ENCODE measurements around the gene SPCS2. TPM values are rescaled to one million over a fixed set of nuclear protein-coding genes. Genes with fewer than 3 reads are reported as not detected.

Gene SPCS2
- total RNA-seq, 1 experiment from 2014 or later = 116 TPM

DNA sequence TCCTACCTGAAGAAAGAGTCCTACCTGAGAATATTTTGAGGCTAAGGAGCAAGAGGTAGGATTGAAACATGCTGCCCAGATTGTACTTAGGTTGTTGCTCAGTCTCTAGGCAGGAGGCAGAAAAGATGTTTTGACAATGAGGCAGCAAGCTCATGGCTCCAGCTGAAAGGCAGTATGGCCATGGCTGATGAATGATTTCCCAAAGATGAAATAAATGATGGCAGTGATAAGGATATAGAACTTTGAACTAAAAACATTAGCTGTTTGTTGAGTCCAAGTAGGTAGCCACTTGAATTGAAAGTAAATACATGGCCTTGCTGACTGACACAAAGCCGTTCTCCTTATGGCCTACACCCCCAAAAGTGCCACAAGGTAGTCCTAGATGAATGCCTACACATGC, 32.8 kb downstream of the SPCS2 start:
- Mint-ChIP-seq H3K4me3 (no peak overlapping the region), H3K9me3 (no peaks in the 10 kb centered on the region), H3K36me3 (peaks cover 5% of the 10 kb centered on the region; the same call in 1 of the 2 replicates), H3K4me1 (no peaks in the 10 kb centered on the region), H3K27ac (no peak overlapping the region), H3K27me3 (ENCODE audit: low read depth) (peaks cover 2% of the 10 kb centered on the region; the same call in 1 of the 2 replicates)
- ATAC-seq (no peak), DNase-seq (ENCODE audit: low spot score) (no peak)
- ChIA-PET POLR2A (no interaction called here), CTCF (interaction anchor here (1.3 kb wide), 1 partner anchor 41 kb away, joined by 4 read pairs; no protein-coding TSS in a partner anchor)
- TF ChIP-seq, protein P1, sequence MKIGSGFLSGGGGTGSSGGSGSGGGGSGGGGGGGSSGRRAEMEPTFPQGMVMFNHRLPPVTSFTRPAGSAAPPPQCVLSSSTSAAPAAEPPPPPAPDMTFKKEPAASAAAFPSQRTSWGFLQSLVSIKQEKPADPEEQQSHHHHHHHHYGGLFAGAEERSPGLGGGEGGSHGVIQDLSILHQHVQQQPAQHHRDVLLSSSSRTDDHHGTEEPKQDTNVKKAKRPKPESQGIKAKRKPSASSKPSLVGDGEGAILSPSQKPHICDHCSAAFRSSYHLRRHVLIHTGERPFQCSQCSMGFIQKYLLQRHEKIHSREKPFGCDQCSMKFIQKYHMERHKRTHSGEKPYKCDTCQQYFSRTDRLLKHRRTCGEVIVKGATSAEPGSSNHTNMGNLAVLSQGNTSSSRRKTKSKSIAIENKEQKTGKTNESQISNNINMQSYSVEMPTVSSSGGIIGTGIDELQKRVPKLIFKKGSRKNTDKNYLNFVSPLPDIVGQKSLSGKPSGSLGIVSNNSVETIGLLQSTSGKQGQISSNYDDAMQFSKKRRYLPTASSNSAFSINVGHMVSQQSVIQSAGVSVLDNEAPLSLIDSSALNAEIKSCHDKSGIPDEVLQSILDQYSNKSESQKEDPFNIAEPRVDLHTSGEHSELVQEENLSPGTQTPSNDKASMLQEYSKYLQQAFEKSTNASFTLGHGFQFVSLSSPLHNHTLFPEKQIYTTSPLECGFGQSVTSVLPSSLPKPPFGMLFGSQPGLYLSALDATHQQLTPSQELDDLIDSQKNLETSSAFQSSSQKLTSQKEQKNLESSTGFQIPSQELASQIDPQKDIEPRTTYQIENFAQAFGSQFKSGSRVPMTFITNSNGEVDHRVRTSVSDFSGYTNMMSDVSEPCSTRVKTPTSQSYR (CRISPR knock-in tag; IDR thresholded peaks at IDR 0.05) = no peak
- TF ChIP-seq IRF2 (CRISPR knock-in tag; IDR thresholded peaks at IDR 0.05; ENCODE audit: borderline replicate concordance, low read depth) (no peak), NFATC4 (CRISPR knock-in tag; IDR thresholded peaks at IDR 0.05) (no peak), GRHL2 (CRISPR knock-in tag; IDR thresholded peaks at IDR 0.05; ENCODE audit: insufficient replicate concordance, severe bottlenecking) (no peak), ZNF138 (CRISPR knock-in tag; conservative IDR thresholded peaks at IDR 0.05) (no peak), ELF4 (CRISPR knock-in tag; IDR thresholded peaks at IDR 0.05; ENCODE audit: low read depth) (no peak), ZNF232 (CRISPR knock-in tag; IDR thresholded peaks at IDR 0.05) (no peak), ZNF416 (CRISPR knock-in tag; IDR thresholded peaks at IDR 0.05) (no peak)
- TF ChIP-seq, protein P2, sequence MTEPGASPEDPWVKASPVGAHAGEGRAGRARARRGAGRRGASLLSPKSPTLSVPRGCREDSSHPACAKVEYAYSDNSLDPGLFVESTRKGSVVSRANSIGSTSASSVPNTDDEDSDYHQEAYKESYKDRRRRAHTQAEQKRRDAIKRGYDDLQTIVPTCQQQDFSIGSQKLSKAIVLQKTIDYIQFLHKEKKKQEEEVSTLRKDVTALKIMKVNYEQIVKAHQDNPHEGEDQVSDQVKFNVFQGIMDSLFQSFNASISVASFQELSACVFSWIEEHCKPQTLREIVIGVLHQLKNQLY (CRISPR knock-in tag; IDR thresholded peaks at IDR 0.05) = no peak
- TF ChIP-seq, protein P3, sequence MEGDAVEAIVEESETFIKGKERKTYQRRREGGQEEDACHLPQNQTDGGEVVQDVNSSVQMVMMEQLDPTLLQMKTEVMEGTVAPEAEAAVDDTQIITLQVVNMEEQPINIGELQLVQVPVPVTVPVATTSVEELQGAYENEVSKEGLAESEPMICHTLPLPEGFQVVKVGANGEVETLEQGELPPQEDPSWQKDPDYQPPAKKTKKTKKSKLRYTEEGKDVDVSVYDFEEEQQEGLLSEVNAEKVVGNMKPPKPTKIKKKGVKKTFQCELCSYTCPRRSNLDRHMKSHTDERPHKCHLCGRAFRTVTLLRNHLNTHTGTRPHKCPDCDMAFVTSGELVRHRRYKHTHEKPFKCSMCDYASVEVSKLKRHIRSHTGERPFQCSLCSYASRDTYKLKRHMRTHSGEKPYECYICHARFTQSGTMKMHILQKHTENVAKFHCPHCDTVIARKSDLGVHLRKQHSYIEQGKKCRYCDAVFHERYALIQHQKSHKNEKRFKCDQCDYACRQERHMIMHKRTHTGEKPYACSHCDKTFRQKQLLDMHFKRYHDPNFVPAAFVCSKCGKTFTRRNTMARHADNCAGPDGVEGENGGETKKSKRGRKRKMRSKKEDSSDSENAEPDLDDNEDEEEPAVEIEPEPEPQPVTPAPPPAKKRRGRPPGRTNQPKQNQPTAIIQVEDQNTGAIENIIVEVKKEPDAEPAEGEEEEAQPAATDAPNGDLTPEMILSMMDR (IDR thresholded peaks at IDR 0.05) = no peak

DNA sequence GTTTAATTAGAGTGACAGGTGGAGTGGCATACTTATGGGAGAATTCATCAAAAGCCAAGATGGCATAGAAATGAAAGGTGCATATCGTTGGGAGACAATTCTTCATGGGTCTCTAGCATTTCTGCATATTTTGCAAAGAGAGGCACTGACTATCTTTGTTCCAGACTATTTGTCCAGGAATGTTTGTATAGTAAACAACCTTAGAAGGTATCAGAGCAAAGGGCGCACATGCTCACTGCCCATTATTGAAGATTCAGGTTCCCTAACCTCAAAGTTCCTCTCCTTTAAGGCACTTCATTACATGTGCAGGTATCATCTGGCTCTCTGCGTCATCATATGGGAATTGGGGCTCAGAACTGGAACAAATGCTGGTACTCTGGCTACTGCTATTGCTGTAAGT, 35.0 kb downstream of the SPCS2 start:
- Mint-ChIP-seq H3K27ac (no peak overlapping the region), H3K36me3 (no peaks in the 10 kb centered on the region), H3K27me3 (ENCODE audit: low read depth) (peaks cover 2% of the 10 kb centered on the region; the same call in 1 of the 2 replicates), H3K4me1 (no peaks in the 10 kb centered on the region), H3K4me3 (no peak overlapping the region), H3K9me3 (no peaks in the 10 kb centered on the region)
- DNase-seq (ENCODE audit: low spot score) = no peak
- ChIA-PET POLR2A (interaction anchor here (1.3 kb wide), 1 partner anchor 12 kb away, joined by 3 read pairs; no protein-coding TSS in a partner anchor), CTCF (no interaction called here)
- no peak for ATAC-seq
- TF ChIP-seq, protein P4, sequence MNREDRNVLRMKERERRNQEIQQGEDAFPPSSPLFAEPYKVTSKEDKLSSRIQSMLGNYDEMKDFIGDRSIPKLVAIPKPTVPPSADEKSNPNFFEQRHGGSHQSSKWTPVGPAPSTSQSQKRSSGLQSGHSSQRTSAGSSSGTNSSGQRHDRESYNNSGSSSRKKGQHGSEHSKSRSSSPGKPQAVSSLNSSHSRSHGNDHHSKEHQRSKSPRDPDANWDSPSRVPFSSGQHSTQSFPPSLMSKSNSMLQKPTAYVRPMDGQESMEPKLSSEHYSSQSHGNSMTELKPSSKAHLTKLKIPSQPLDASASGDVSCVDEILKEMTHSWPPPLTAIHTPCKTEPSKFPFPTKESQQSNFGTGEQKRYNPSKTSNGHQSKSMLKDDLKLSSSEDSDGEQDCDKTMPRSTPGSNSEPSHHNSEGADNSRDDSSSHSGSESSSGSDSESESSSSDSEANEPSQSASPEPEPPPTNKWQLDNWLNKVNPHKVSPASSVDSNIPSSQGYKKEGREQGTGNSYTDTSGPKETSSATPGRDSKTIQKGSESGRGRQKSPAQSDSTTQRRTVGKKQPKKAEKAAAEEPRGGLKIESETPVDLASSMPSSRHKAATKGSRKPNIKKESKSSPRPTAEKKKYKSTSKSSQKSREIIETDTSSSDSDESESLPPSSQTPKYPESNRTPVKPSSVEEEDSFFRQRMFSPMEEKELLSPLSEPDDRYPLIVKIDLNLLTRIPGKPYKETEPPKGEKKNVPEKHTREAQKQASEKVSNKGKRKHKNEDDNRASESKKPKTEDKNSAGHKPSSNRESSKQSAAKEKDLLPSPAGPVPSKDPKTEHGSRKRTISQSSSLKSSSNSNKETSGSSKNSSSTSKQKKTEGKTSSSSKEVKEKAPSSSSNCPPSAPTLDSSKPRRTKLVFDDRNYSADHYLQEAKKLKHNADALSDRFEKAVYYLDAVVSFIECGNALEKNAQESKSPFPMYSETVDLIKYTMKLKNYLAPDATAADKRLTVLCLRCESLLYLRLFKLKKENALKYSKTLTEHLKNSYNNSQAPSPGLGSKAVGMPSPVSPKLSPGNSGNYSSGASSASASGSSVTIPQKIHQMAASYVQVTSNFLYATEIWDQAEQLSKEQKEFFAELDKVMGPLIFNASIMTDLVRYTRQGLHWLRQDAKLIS (CRISPR knock-in tag; IDR thresholded peaks at IDR 0.05; ENCODE audit: borderline replicate concordance) = no peak
- TF ChIP-seq, protein P2 (CRISPR knock-in tag; IDR thresholded peaks at IDR 0.05) = no peak
- TF ChIP-seq NR2C2 (CRISPR knock-in tag; IDR thresholded peaks at IDR 0.05) = no peak
- no peak for TF ChIP-seq SMAD3 (CRISPR knock-in tag; IDR thresholded peaks at IDR 0.05; ENCODE audit: borderline replicate concordance)
- TF ChIP-seq, protein P5, sequence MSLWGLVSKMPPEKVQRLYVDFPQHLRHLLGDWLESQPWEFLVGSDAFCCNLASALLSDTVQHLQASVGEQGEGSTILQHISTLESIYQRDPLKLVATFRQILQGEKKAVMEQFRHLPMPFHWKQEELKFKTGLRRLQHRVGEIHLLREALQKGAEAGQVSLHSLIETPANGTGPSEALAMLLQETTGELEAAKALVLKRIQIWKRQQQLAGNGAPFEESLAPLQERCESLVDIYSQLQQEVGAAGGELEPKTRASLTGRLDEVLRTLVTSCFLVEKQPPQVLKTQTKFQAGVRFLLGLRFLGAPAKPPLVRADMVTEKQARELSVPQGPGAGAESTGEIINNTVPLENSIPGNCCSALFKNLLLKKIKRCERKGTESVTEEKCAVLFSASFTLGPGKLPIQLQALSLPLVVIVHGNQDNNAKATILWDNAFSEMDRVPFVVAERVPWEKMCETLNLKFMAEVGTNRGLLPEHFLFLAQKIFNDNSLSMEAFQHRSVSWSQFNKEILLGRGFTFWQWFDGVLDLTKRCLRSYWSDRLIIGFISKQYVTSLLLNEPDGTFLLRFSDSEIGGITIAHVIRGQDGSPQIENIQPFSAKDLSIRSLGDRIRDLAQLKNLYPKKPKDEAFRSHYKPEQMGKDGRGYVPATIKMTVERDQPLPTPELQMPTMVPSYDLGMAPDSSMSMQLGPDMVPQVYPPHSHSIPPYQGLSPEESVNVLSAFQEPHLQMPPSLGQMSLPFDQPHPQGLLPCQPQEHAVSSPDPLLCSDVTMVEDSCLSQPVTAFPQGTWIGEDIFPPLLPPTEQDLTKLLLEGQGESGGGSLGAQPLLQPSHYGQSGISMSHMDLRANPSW (CRISPR knock-in tag; conservative IDR thresholded peaks at IDR 0.05; ENCODE audit: low read depth) = no peak
- TF ChIP-seq, protein P6, sequence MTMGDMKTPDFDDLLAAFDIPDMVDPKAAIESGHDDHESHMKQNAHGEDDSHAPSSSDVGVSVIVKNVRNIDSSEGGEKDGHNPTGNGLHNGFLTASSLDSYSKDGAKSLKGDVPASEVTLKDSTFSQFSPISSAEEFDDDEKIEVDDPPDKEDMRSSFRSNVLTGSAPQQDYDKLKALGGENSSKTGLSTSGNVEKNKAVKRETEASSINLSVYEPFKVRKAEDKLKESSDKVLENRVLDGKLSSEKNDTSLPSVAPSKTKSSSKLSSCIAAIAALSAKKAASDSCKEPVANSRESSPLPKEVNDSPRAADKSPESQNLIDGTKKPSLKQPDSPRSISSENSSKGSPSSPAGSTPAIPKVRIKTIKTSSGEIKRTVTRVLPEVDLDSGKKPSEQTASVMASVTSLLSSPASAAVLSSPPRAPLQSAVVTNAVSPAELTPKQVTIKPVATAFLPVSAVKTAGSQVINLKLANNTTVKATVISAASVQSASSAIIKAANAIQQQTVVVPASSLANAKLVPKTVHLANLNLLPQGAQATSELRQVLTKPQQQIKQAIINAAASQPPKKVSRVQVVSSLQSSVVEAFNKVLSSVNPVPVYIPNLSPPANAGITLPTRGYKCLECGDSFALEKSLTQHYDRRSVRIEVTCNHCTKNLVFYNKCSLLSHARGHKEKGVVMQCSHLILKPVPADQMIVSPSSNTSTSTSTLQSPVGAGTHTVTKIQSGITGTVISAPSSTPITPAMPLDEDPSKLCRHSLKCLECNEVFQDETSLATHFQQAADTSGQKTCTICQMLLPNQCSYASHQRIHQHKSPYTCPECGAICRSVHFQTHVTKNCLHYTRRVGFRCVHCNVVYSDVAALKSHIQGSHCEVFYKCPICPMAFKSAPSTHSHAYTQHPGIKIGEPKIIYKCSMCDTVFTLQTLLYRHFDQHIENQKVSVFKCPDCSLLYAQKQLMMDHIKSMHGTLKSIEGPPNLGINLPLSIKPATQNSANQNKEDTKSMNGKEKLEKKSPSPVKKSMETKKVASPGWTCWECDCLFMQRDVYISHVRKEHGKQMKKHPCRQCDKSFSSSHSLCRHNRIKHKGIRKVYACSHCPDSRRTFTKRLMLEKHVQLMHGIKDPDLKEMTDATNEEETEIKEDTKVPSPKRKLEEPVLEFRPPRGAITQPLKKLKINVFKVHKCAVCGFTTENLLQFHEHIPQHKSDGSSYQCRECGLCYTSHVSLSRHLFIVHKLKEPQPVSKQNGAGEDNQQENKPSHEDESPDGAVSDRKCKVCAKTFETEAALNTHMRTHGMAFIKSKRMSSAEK (CRISPR knock-in tag; IDR thresholded peaks at IDR 0.05; ENCODE audit: borderline replicate concordance) = no peak
- TF ChIP-seq FOXP1 (CRISPR knock-in tag; IDR thresholded peaks at IDR 0.05; ENCODE audit: borderline replicate concordance) = no peak
- no peak for TF ChIP-seq ZNF396 (CRISPR knock-in tag; IDR thresholded peaks at IDR 0.05; ENCODE audit: borderline replicate concordance)
